Panc1 (cell line): ENCODE measurements around the gene GABRG3. TPM values are rescaled to one million over a fixed set of nuclear protein-coding genes. Genes with fewer than 3 reads are reported as not detected.

Experiments
- ATAC-seq: fragments of 200-7000 bp; cut with Tn5 transposase; 2 replicates; pipeline ENCODE4 v1.9.1; 2020; ENCODE audit warnings: mild to moderate bottlenecking, moderate library complexity
- BruUV-seq: library from RNA; stranded (reverse); fragments of 400-500 nt; replicated peaks from 2 replicates; lab custom pipeline; 2021; lab: Mats Ljungman, UMichigan
- CTCF ChIA-PET: fragments of 300-600 bp; sonication (Branson Sonifier 250); formaldehyde crosslinking; loops from one replicate; lab custom pipeline; 2022; ENCODE audit warnings: antibody characterized with exemption; lab: Charles Lee
- POLR2A ChIA-PET: fragments of 300-600 bp; sonication (Branson Sonifier 250); formaldehyde crosslinking; loops from one replicate; lab custom pipeline; 2022; ENCODE audit warnings: antibody characterized with exemption; lab: Charles Lee
- DNase-seq: peaks from one replicate; pipeline ENCODE4 v3.0.0-alpha.2; 2010; ENCODE audit warnings: low read depth, low spot score
- H3K27ac ChIP-seq: 2 replicates; pipeline ENCODE4 v1.5.1; 2011; ENCODE audit warnings: mild to moderate bottlenecking, low read length, inconsistent platforms
- H3K27me3 ChIP-seq: fragments of 200-500 bp; sonication (Bioruptor generic); 2 replicates; pipeline ENCODE4 v1.6.0; 2014; ENCODE audit warnings: low read length, inconsistent platforms; ENCODE audit not compliant: control insufficient read depth, insufficient read depth
- H3K36me3 ChIP-seq: fragments of 200-500 bp; sonication (Bioruptor generic); 2 replicates; pipeline ENCODE4 v1.5.1; 2014; ENCODE audit warnings: inconsistent platforms, mild to moderate bottlenecking, low read length, moderate library complexity; ENCODE audit not compliant: control insufficient read depth, insufficient read depth
- H3K4me1 ChIP-seq: 2 replicates; pipeline ENCODE4 v1.5.1; 2011; ENCODE audit warnings: inconsistent platforms, mild to moderate bottlenecking, low read length, moderate library complexity; ENCODE audit not compliant: control insufficient read depth, insufficient read depth
- H3K4me3 ChIP-seq, 2 experiments: 2 replicates each; pipeline ENCODE4 v1.5.1; 2011 to 2012; ENCODE audit warnings: low read depth in 2 of 2, low read length in 2 of 2, mild to moderate bottlenecking in 2 of 2, inconsistent platforms in 1 of 2, moderate library complexity in 1 of 2
- H3K9me3 ChIP-seq: fragments of 200-500 bp; sonication (Bioruptor generic); 2 replicates; pipeline ENCODE4 v1.5.1; 2014; ENCODE audit warnings: low read depth, mild to moderate bottlenecking, inconsistent platforms, low read length, moderate library complexity; ENCODE audit not compliant: control insufficient read depth, insufficient read depth
- CTCF ChIP-seq: fragments of 450-650 bp; IDR thresholded peaks from 2 replicates; pipeline ENCODE4 v1.5.1; 2017; ENCODE audit warnings: mild to moderate bottlenecking
- POLR2AphosphoS5 ChIP-seq: IDR thresholded peaks from 2 replicates; pipeline ENCODE4 v1.6.1; 2012; ENCODE audit warnings: mild to moderate bottlenecking, low read depth, low read length, moderate library complexity
- REST ChIP-seq, 2 experiments: IDR thresholded peaks; 2 replicates each; pipeline ENCODE4 v1.6.1; 2011 to 2012; ENCODE audit warnings: low read depth in 2 of 2, control low read depth in 1 of 2, low read length in 1 of 2, mild to moderate bottlenecking in 1 of 2, moderate library complexity in 1 of 2; ENCODE audit not compliant: insufficient read depth in 1 of 2
- SIN3A ChIP-seq: IDR thresholded peaks from 2 replicates; pipeline ENCODE4 v1.6.1; 2012; ENCODE audit warnings: low read depth, mild to moderate bottlenecking, low read length, moderate library complexity, borderline replicate concordance; ENCODE audit not compliant: insufficient read depth
- TCF7L2 ChIP-seq: IDR thresholded peaks from 2 replicates; pipeline ENCODE4 v1.6.1; 2011; ENCODE audit warnings: mild to moderate bottlenecking, low read depth, low read length, inconsistent platforms
- in situ Hi-C: cut with HindIII; loops from 2 replicates; pipeline ENCODE4 v1.10.0; 2016; ENCODE audit warnings: low sequenced_read_pairs, low pct_unique_long_range_greater_than_20kb
- intact Hi-C: fragments of 100-400 bp; cut with micrococcal nuclease; formaldehyde crosslinking; loops from one replicate; pipeline ENCODE4 v1.10.0; 2022; ENCODE audit not compliant: unreplicated experiment
- total RNA-seq: library from RNA; stranded (reverse); gene quantifications from one replicate; pipeline ENCODE4 v1.2.1, GENCODE V29; 2021; ENCODE audit not compliant: unreplicated experiment

Gene GABRG3
- total RNA-seq, 1 experiment from 2014 or later = not detected

- Histone ChIP-seq H3K27me3 (no peaks in the 10 kb centered on the region), H3K27ac (no peak overlapping the region), H3K36me3 (no peaks in the 10 kb centered on the region), H3K9me3 (no peaks in the 10 kb centered on the region), H3K4me1 (no peaks in the 10 kb centered on the region), H3K4me3 (no peak overlapping the region)
- intact Hi-C loops (no loop called here), in situ Hi-C loops (no loop called here)
- POLR2A ChIA-PET = no interaction called here
- DNase-seq (no peak), ATAC-seq (no peak)
- BruUV-seq = no TSS peak
- no peak for TF ChIP-seq REST (IDR thresholded peaks at IDR 0.05; ENCODE audit: insufficient read depth in 1 of 2, low read depth in 2 of 2, low read length in 1 of 2)
- TF ChIP-seq SIN3A = no peak
- TF ChIP-seq CTCF = no peak
- TF ChIP-seq POLR2AphosphoS5 = no peak
- no peak for TF ChIP-seq TCF7L2
- CTCF ChIA-PET = no interaction called here
These were observed 283.8 kb downstream of the GABRG3 start for GRCh38 chr15:27254801-27255200.

- intact Hi-C loops = no loop called here
These were observed 285.5 kb downstream of the GABRG3 start for GRCh38 chr15:27256446-27256845.

GRCh38 chr15:27258287-27258686 lies 287.3 kb downstream of the GABRG3 start:
- ChIA-PET POLR2A (no interaction called here), CTCF (no interaction called here)
- no TSS peak for BruUV-seq
- Histone ChIP-seq H3K36me3 (no peaks in the 10 kb centered on the region), H3K27ac (no peak overlapping the region), H3K9me3 (no peaks in the 10 kb centered on the region), H3K4me3 (no peak overlapping the region), H3K4me1 (no peaks in the 10 kb centered on the region), H3K27me3 (no peaks in the 10 kb centered on the region)
- no peak for DNase-seq
- intact Hi-C loops = no loop called here
- ATAC-seq = no peak
- TF ChIP-seq TCF7L2 (no peak), CTCF (no peak), REST (IDR thresholded peaks at IDR 0.05; ENCODE audit: insufficient read depth in 1 of 2, low read depth in 2 of 2, low read length in 1 of 2) (no peak), POLR2AphosphoS5 (no peak), SIN3A (no peak)
- in situ Hi-C loops = no loop called here

More at GRCh38 chr15:27256446-27256845, 285.5 kb downstream of the GABRG3 start:
- Histone ChIP-seq H3K36me3 (no peaks in the 10 kb centered on the region), H3K4me3 (no peak overlapping the region), H3K27ac (no peak overlapping the region), H3K4me1 (no peaks in the 10 kb centered on the region), H3K27me3 (no peaks in the 10 kb centered on the region), H3K9me3 (no peaks in the 10 kb centered on the region)
- TF ChIP-seq TCF7L2 (no peak), SIN3A (no peak), POLR2AphosphoS5 (no peak)
- DNase-seq (no peak), ATAC-seq (no peak)
- in situ Hi-C loops = no loop called here
- no TSS peak for BruUV-seq
- CTCF ChIA-PET = no interaction called here
- POLR2A ChIA-PET = no interaction called here
